ENCODE measurements around the gene CBLN3.

CBLN3 gene

GRCh38 chr14:24411443-24412389 is 17.8 kb downstream of the CBLN3 start:
- Histone ChIP-seq H3K27me3 (ENCODE audit: insufficient read depth, low read length) (no peaks in the 10 kb centered on the region), H3K79me2 (ENCODE audit: control insufficient read depth, insufficient read depth, low read length, unreplicated experiment) (no peaks in the 10 kb centered on the region), H2AFZ (ENCODE audit: low read length, unreplicated experiment) (no peak overlapping the region), H3K27ac (ENCODE audit: low read depth, low read length) (no peak overlapping the region), H3K36me3 (ENCODE audit: insufficient read depth, low read length) (no peaks in the 10 kb centered on the region), H3K4me1 (ENCODE audit: control insufficient read depth, insufficient read depth, low read length, unreplicated experiment) (no peaks in the 10 kb centered on the region), H3K4me3 (ENCODE audit: low read depth, low read length) (no peak overlapping the region)

GRCh38 chr14:24409956-24410355 is 19.5 kb downstream of the CBLN3 start:
- H3K79me2 ChIP-seq (ENCODE audit: control insufficient read depth, insufficient read depth, low read length, unreplicated experiment): no peaks in the 10 kb centered on the region
- no peaks in the 10 kb centered on the region for H3K27me3 ChIP-seq (ENCODE audit: insufficient read depth, low read length)
- no peak overlapping the region for H3K27ac ChIP-seq (ENCODE audit: low read depth, low read length)
- no peak overlapping the region for H3K4me3 ChIP-seq (ENCODE audit: low read depth, low read length)
- H3K36me3 ChIP-seq (ENCODE audit: insufficient read depth, low read length): no peaks in the 10 kb centered on the region
- no peak overlapping the region for H2AFZ ChIP-seq (ENCODE audit: low read length, unreplicated experiment)
- H3K4me1 ChIP-seq (ENCODE audit: control insufficient read depth, insufficient read depth, low read length, unreplicated experiment): no peaks in the 10 kb centered on the region

GRCh38 chr14:24409192-24409591 is 20.3 kb downstream of the CBLN3 start:
- H2AFZ ChIP-seq (ENCODE audit: low read length, unreplicated experiment): no peak overlapping the region
- no peaks in the 10 kb centered on the region for H3K79me2 ChIP-seq (ENCODE audit: control insufficient read depth, insufficient read depth, low read length, unreplicated experiment)
- H3K4me3 ChIP-seq (ENCODE audit: low read depth, low read length): no peak overlapping the region
- H3K36me3 ChIP-seq (ENCODE audit: insufficient read depth, low read length): no peaks in the 10 kb centered on the region
- no peak overlapping the region for H3K27ac ChIP-seq (ENCODE audit: low read depth, low read length)
- H3K27me3 ChIP-seq (ENCODE audit: insufficient read depth, low read length): no peaks in the 10 kb centered on the region
- no peaks in the 10 kb centered on the region for H3K4me1 ChIP-seq (ENCODE audit: control insufficient read depth, insufficient read depth, low read length, unreplicated experiment)

GRCh38 chr14:24408764-24409163 is 20.7 kb downstream of the CBLN3 start:
- Histone ChIP-seq H3K36me3 (ENCODE audit: insufficient read depth, low read length) (no peaks in the 10 kb centered on the region), H3K4me1 (ENCODE audit: control insufficient read depth, insufficient read depth, low read length, unreplicated experiment) (peaks cover 4% of the 10 kb centered on the region), H3K4me3 (ENCODE audit: low read depth, low read length) (no peak overlapping the region), H3K27me3 (ENCODE audit: insufficient read depth, low read length) (no peaks in the 10 kb centered on the region), H3K79me2 (ENCODE audit: control insufficient read depth, insufficient read depth, low read length, unreplicated experiment) (no peaks in the 10 kb centered on the region), H3K27ac (ENCODE audit: low read depth, low read length) (no peak overlapping the region), H2AFZ (ENCODE audit: low read length, unreplicated experiment) (no peak overlapping the region)

GRCh38 chr14:24407608-24408325 is 21.7 kb downstream of the CBLN3 start:
- H3K79me2 ChIP-seq (ENCODE audit: control insufficient read depth, insufficient read depth, low read length, unreplicated experiment): no peaks in the 10 kb centered on the region
- no peak overlapping the region for H3K4me3 ChIP-seq (ENCODE audit: low read depth, low read length)
- no peaks in the 10 kb centered on the region for H3K27me3 ChIP-seq (ENCODE audit: insufficient read depth, low read length)
- H2AFZ ChIP-seq (ENCODE audit: low read length, unreplicated experiment): no peak overlapping the region
- no peaks in the 10 kb centered on the region for H3K36me3 ChIP-seq (ENCODE audit: insufficient read depth, low read length)
- H3K4me1 ChIP-seq (ENCODE audit: control insufficient read depth, insufficient read depth, low read length, unreplicated experiment): peaks cover 14% of the 10 kb centered on the region
- H3K27ac ChIP-seq (ENCODE audit: low read depth, low read length): no peak overlapping the region

GRCh38 chr14:24406416-24406815 is 23.1 kb downstream of the CBLN3 start:
- Histone ChIP-seq H3K27me3 (ENCODE audit: insufficient read depth, low read length) (no peaks in the 10 kb centered on the region), H3K27ac (ENCODE audit: low read depth, low read length) (no peak overlapping the region), H3K79me2 (ENCODE audit: control insufficient read depth, insufficient read depth, low read length, unreplicated experiment) (no peaks in the 10 kb centered on the region), H3K4me1 (ENCODE audit: control insufficient read depth, insufficient read depth, low read length, unreplicated experiment) (peaks cover 14% of the 10 kb centered on the region), H3K4me3 (ENCODE audit: low read depth, low read length) (no peak overlapping the region), H2AFZ (ENCODE audit: low read length, unreplicated experiment) (no peak overlapping the region), H3K36me3 (ENCODE audit: insufficient read depth, low read length) (no peaks in the 10 kb centered on the region)

- Histone ChIP-seq H2AFZ (ENCODE audit: low read length, unreplicated experiment) (no peak overlapping the region), H3K4me3 (ENCODE audit: low read depth, low read length) (no peak overlapping the region), H3K27me3 (ENCODE audit: insufficient read depth, low read length) (no peaks in the 10 kb centered on the region), H3K4me1 (ENCODE audit: control insufficient read depth, insufficient read depth, low read length, unreplicated experiment) (peaks cover 15% of the 10 kb centered on the region), H3K27ac (ENCODE audit: low read depth, low read length) (no peak overlapping the region), H3K79me2 (ENCODE audit: control insufficient read depth, insufficient read depth, low read length, unreplicated experiment) (no peaks in the 10 kb centered on the region), H3K36me3 (ENCODE audit: insufficient read depth, low read length) (no peaks in the 10 kb centered on the region)
Measured at GRCh38 chr14:24404814-24405213, 24.7 kb downstream of the CBLN3 start.

GRCh38 chr14:24403294-24403998 is 26.0 kb downstream of the CBLN3 start:
- no peak overlapping the region for H3K27ac ChIP-seq (ENCODE audit: low read depth, low read length)
- H2AFZ ChIP-seq (ENCODE audit: low read length, unreplicated experiment): no peak overlapping the region
- no peaks in the 10 kb centered on the region for H3K79me2 ChIP-seq (ENCODE audit: control insufficient read depth, insufficient read depth, low read length, unreplicated experiment)
- H3K27me3 ChIP-seq (ENCODE audit: insufficient read depth, low read length): no peaks in the 10 kb centered on the region
- no peak overlapping the region for H3K4me3 ChIP-seq (ENCODE audit: low read depth, low read length)
- no peaks in the 10 kb centered on the region for H3K36me3 ChIP-seq (ENCODE audit: insufficient read depth, low read length)
- peaks cover 20% of the 10 kb centered on the region for H3K4me1 ChIP-seq (ENCODE audit: control insufficient read depth, insufficient read depth, low read length, unreplicated experiment)

GRCh38 chr14:24401810-24402702 is 27.4 kb downstream of the CBLN3 start:
- Histone ChIP-seq H3K36me3 (ENCODE audit: insufficient read depth, low read length) (no peaks in the 10 kb centered on the region), H3K4me1 (ENCODE audit: control insufficient read depth, insufficient read depth, low read length, unreplicated experiment) (peaks cover 20% of the 10 kb centered on the region), H2AFZ (ENCODE audit: low read length, unreplicated experiment) (no peak overlapping the region), H3K79me2 (ENCODE audit: control insufficient read depth, insufficient read depth, low read length, unreplicated experiment) (no peaks in the 10 kb centered on the region), H3K4me3 (ENCODE audit: low read depth, low read length) (no peak overlapping the region), H3K27ac (ENCODE audit: low read depth, low read length) (no peak overlapping the region), H3K27me3 (ENCODE audit: insufficient read depth, low read length) (no peaks in the 10 kb centered on the region)
